ENCODE results near the gene PHF20. TPM values are rescaled to one million over a fixed set of nuclear protein-coding genes. Genes with fewer than 3 reads are reported as not detected.
A peak's percentile ranks its signal among the peaks of the same experiment; 100 is the strongest.

Gene PHF20
- total and polyA plus RNA-seq, 2 of the 13 experiments (the other 11 are each of a cell fraction or from before 2014, with no cell fraction given) = 22.8 to 34.1 TPM

DNA sequence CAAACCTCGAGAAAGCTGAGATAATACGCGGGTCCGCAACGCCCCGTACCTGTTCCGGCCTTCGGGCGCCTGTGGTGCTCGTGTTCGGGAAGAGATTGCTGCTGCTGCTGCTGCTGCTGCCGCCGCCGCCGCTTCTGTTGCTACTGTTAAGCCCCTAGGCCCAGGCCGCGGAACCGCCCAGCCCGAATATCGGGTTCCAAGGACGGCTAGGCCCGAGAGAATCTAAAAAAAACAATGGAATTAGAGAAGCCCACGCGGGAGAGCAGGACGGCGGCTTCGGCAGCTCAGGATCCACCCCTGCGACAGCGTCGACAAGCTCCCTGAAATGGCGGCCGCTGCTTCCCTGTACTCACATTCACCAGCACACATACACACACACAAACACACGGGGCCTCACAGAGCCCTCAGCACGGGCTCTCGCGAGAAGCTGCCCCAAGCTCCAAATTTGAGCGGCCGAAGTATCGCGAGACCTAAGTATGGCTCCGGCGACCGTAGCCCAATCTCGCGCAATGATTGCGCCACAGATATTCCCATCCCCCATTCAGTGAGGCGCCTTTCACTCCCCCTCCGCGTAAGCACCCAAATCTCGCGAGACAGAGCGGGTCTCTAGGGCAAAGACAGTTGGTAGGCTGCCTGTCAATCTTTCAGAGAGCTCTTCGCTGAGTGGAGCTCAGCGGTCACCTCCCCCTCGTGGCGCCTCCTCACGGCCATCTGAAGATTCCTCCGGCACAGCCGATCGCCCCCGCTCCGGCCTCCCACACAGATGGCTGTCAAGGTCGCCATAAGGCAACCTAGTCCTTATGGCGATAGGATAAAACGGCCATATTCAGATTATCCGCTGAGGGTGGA lies 29.7 kb upstream of the PHF20 start, which contains the start of gene RBM39 (continued):
- TF ChIP-seq NPAS2 (CRISPR knock-in tag; IDR thresholded peaks at IDR 0.05; ENCODE audit: borderline replicate concordance) (no peak), ZNF207 (IDR thresholded peaks at IDR 0.05; ENCODE audit: borderline replicate concordance) (peak; percentile 25; the same call in 1 of the 2 replicates), EHMT2 (IDR thresholded peaks at IDR 0.05; ENCODE audit: borderline replicate concordance, low read depth, low read length) (peak; percentile 80; the same call in 1 of the 2 replicates), NR1H2 (CRISPR knock-in tag; IDR thresholded peaks at IDR 0.05; ENCODE audit: borderline replicate concordance, low read depth) (peak; percentile 96), ZNF598 (CRISPR knock-in tag; IDR thresholded peaks at IDR 0.05; ENCODE audit: borderline replicate concordance) (peak; percentile 90; the same call in 1 of the 2 replicates), HMGA1 (CRISPR knock-in tag; conservative IDR thresholded peaks at IDR 0.05) (no peak), ZKSCAN1 (IDR thresholded peaks at IDR 0.05; ENCODE audit: low read length) (no peak; the same call in 1 of the 2 replicates), ZNF484 (CRISPR knock-in tag; IDR thresholded peaks at IDR 0.05; ENCODE audit: borderline replicate concordance, low read depth) (peak; percentile 60; the same call in 1 of the 2 replicates)
- TF ChIP-seq, protein P1, sequence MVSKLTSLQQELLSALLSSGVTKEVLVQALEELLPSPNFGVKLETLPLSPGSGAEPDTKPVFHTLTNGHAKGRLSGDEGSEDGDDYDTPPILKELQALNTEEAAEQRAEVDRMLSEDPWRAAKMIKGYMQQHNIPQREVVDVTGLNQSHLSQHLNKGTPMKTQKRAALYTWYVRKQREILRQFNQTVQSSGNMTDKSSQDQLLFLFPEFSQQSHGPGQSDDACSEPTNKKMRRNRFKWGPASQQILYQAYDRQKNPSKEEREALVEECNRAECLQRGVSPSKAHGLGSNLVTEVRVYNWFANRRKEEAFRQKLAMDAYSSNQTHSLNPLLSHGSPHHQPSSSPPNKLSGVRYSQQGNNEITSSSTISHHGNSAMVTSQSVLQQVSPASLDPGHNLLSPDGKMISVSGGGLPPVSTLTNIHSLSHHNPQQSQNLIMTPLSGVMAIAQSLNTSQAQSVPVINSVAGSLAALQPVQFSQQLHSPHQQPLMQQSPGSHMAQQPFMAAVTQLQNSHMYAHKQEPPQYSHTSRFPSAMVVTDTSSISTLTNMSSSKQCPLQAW (CRISPR knock-in tag; IDR thresholded peaks at IDR 0.05) = peak; percentile 99
- TF ChIP-seq, protein P2, sequence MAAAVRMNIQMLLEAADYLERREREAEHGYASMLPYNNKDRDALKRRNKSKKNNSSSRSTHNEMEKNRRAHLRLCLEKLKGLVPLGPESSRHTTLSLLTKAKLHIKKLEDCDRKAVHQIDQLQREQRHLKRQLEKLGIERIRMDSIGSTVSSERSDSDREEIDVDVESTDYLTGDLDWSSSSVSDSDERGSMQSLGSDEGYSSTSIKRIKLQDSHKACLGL (CRISPR knock-in tag; IDR thresholded peaks at IDR 0.05) = peak; percentile 92
- TF ChIP-seq, protein P3, sequence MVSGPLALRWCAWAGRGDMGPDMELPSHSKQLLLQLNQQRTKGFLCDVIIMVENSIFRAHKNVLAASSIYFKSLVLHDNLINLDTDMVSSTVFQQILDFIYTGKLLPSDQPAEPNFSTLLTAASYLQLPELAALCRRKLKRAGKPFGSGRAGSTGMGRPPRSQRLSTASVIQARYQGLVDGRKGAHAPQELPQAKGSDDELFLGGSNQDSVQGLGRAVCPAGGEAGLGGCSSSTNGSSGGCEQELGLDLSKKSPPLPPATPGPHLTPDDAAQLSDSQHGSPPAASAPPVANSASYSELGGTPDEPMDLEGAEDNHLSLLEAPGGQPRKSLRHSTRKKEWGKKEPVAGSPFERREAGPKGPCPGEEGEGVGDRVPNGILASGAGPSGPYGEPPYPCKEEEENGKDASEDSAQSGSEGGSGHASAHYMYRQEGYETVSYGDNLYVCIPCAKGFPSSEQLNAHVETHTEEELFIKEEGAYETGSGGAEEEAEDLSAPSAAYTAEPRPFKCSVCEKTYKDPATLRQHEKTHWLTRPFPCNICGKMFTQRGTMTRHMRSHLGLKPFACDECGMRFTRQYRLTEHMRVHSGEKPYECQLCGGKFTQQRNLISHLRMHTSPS (CRISPR knock-in tag; IDR thresholded peaks at IDR 0.05; ENCODE audit: low read depth) = peak; percentile 77
- TF ChIP-seq, protein P4, sequence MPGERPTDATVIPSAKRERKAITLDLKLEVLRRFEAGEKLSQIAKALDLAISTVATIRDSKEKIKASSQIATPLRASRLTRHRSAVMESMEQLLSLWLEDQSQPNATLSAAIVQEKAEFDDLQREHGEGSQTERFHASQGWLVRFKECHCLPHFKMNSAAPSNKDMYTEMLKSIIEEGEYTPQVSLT (CRISPR knock-in tag; IDR thresholded peaks at IDR 0.05; ENCODE audit: borderline replicate concordance, low read depth) = no peak; the same call in 1 of the 2 replicates
- TF ChIP-seq, protein P5, sequence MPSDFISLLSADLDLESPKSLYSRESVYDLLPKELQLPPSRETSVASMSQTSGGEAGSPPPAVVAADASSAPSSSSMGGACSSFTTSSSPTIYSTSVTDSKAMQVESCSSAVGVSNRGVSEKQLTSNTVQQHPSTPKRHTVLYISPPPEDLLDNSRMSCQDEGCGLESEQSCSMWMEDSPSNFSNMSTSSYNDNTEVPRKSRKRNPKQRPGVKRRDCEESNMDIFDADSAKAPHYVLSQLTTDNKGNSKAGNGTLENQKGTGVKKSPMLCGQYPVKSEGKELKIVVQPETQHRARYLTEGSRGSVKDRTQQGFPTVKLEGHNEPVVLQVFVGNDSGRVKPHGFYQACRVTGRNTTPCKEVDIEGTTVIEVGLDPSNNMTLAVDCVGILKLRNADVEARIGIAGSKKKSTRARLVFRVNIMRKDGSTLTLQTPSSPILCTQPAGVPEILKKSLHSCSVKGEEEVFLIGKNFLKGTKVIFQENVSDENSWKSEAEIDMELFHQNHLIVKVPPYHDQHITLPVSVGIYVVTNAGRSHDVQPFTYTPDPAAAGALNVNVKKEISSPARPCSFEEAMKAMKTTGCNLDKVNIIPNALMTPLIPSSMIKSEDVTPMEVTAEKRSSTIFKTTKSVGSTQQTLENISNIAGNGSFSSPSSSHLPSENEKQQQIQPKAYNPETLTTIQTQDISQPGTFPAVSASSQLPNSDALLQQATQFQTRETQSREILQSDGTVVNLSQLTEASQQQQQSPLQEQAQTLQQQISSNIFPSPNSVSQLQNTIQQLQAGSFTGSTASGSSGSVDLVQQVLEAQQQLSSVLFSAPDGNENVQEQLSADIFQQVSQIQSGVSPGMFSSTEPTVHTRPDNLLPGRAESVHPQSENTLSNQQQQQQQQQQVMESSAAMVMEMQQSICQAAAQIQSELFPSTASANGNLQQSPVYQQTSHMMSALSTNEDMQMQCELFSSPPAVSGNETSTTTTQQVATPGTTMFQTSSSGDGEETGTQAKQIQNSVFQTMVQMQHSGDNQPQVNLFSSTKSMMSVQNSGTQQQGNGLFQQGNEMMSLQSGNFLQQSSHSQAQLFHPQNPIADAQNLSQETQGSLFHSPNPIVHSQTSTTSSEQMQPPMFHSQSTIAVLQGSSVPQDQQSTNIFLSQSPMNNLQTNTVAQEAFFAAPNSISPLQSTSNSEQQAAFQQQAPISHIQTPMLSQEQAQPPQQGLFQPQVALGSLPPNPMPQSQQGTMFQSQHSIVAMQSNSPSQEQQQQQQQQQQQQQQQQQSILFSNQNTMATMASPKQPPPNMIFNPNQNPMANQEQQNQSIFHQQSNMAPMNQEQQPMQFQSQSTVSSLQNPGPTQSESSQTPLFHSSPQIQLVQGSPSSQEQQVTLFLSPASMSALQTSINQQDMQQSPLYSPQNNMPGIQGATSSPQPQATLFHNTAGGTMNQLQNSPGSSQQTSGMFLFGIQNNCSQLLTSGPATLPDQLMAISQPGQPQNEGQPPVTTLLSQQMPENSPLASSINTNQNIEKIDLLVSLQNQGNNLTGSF (CRISPR knock-in tag; IDR thresholded peaks at IDR 0.05) = peak; percentile 97
- TF ChIP-seq, protein P6, sequence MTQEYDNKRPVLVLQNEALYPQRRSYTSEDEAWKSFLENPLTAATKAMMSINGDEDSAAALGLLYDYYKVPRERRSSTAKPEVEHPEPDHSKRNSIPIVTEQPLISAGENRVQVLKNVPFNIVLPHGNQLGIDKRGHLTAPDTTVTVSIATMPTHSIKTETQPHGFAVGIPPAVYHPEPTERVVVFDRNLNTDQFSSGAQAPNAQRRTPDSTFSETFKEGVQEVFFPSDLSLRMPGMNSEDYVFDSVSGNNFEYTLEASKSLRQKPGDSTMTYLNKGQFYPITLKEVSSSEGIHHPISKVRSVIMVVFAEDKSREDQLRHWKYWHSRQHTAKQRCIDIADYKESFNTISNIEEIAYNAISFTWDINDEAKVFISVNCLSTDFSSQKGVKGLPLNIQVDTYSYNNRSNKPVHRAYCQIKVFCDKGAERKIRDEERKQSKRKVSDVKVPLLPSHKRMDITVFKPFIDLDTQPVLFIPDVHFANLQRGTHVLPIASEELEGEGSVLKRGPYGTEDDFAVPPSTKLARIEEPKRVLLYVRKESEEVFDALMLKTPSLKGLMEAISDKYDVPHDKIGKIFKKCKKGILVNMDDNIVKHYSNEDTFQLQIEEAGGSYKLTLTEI (CRISPR knock-in tag; conservative IDR thresholded peaks at IDR 0.05) = no peak
